ENCODE results near the gene PLTP.
"Not testable (repeated sequence)": the region's sequence is repeated elsewhere in the genome, so short reads cannot be mapped to it uniquely, and the experiment has no call there.

GRCh38 chr20:45931680-45932079 lies 19.7 kb upstream of the PLTP start:
- not testable (repeated sequence) for TF ChIP-seq CTCF, POLR2A (IDR thresholded peaks at IDR 0.05)
